ENCODE data around the gene PPDPF. TPM values are rescaled to one million over a fixed set of nuclear protein-coding genes. Genes with fewer than 3 reads are reported as not detected.

Gene PPDPF
- total RNA-seq, 1 donor from 2014 or later, result 159 TPM

DNA sequence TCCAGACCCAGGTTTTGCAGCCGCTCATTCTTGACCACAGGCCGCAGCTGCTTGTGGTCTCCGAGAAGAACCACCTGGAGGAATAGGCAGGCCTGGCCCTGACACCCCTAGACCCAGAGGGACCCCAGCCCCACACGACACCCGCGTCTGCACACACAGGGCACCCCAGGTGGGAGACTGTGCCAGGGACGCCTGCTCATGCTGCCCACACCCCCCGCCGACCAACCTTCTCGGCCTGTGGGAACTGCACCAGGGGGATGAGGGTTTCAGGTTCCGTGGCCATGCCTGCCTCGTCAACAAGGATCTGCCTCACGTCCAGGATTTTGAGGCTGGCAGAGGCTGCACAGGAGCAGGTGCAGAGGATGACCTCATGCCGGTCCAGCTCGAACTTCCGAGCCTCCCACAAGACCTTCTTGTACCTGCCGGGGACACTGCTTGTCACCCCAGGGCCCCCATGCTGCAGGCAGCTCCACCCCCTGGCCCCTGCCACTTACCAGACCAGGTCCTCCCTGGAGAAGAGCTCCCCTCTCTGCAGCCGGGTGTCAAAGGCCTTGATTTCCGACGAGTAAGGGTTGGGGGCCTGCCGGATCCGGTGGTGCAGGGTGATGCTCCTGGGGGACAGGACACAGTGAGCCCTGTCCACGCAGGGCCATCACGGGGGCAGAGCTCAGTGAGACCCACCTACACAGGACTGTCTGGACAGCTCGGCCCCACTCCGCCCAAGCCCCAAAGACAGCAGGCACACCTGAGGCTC, 40.5 kb downstream of the PPDPF start:
- intact Hi-C loops (cut with micrococcal nuclease), result no loop called here

DNA sequence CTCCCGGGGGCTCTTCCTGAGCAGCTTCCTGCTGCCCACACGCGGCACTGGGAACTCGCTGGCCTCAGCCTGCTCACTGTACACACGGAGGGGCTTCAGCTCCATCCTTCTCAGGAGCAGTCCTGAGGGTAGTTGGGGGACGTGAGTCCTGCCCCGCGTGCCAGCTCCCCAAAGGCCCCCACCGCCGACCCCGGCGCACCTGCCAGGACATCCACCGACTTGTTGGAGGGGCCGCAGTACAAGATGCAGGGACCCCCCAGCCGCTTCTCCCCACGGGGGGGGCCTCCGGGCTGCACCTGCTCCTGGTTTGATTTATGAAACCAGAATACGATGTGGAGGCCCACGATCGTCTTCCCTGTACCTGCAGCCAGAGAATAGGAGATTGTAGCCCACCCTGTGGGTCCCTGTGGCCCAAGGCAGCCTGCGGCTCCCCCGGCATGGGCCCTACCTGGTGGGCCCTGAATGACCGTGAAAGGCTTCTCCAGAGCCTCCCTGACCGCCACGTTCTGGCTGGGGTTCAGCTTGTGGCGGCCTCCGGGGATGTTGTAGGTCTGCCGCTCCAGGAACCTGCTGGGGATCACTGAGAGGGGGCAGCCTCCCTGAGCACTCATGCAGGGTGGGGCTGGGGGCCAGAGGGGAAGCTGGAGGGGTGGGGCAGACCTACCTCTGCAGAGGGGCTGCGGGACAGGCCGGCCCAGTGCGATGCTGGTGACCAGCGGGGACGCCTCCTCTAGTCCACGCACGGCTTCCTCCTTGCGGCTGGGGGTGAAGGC, 41.2 kb downstream of the PPDPF start:
- intact Hi-C loops (cut with micrococcal nuclease), result no loop called here

DNA sequence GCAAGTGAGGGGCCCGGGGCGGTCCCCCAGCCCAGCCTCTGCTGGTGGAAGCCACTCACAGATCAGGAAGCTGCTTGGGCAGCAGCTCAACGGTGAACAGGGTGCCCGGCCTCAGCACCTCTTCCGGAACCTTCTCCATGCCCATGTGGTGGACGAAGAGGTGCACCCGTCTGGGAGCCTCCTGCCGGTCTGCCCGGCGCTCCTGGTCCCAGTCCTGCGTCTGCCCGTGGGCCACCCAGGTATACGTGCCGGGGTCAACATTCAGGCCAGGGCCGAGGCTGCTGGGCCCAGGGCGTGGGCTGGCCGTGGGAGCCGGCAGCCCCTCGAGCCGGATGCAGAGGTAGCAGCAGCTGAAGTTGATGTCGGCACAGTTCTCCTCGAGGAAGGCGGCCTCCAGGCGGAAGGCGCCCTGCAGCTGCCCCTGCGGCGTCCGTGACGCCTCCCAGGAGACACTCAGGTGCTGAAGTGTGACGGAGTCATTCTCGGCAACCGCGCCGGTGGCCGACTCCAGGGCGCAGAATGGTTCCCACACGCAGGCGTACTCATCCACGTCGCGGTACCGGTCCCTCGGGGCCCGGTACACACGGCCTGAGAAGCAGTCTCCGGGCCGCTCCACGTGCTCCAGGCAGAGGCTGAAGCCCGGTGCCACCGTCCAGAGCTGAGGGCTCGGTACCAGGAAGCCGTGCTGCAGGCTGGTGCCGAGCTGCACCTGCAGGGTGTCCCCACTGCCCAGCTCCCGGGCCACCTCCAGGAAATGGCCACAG, 42.1 kb downstream of the PPDPF start:
- intact Hi-C loops (cut with micrococcal nuclease), result no loop called here

DNA sequence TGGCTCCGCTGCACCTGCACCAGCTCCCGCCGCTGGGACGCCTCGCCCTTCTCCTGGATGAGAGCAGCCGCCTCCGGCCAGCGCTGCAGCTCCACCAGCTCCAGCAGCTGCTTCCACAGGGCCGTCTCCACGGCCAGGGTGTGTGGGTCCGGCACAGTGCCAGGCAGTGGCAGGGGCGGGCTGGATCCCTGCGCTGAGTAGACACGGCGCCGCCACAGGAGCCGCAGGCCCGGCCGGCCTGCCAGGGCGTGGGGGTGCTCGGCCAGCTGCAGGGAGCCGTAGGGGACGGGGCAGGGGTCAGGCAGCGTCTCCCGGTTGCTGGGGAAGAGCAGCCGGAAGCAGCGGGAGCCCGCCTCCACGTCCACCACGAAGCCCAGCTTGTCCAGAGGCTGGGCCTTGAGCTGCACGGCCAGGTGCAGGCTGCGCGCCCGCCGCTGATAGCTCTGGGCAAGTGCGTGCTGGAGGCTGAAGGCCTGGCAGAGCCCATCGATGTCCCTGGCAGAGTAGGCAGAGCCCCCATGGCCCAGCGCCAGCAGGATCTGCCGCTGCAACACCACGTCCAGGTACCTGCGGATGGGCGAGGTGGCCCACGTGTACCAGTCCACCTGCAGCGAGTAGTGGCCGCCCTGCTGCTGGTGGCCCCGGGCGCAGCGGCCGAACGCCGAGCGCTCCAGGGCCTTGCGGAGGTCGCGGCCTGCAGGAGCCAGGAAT, 42.8 kb downstream of the PPDPF start:
- intact Hi-C loops (cut with micrococcal nuclease), result no loop called here

DNA sequence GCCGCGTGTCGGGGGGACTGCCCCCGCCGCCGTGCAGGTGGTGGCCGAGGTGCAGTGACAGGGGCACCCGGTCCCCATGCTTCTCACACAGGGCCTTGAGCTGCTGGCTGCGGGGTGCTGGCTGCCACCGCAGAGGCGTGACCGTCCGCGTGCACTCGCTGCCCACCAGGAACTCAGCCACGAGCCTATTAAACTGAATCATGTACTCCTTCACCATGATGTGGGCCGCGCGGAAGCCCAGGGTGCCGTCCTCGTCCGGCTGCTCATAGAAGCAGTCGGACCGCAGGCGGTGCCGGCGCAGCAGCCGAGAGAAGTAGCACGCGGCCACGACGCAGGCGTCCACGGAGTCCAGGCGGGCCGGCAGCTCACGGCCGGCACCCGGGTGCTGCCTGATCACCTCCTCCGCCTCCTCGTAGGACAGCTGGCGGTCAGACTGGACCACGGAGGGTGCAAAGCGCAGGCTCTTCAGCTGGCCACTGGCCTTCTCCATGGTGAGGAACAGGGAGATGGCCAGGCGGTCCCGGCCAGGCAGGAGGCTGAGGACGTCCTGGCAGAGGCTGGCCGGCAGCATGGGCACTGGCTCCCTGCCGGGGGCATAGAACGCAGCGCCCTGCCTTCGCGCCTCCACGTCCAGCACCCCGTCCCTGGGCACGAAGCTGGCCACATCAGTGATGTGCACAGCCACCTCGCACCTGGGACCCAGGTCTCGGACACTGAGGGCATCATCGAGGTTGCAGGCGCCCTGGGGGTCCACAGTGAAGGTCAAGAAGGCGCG, 43.7 kb downstream of the PPDPF start:
- intact Hi-C loops (cut with micrococcal nuclease), result no loop called here

DNA sequence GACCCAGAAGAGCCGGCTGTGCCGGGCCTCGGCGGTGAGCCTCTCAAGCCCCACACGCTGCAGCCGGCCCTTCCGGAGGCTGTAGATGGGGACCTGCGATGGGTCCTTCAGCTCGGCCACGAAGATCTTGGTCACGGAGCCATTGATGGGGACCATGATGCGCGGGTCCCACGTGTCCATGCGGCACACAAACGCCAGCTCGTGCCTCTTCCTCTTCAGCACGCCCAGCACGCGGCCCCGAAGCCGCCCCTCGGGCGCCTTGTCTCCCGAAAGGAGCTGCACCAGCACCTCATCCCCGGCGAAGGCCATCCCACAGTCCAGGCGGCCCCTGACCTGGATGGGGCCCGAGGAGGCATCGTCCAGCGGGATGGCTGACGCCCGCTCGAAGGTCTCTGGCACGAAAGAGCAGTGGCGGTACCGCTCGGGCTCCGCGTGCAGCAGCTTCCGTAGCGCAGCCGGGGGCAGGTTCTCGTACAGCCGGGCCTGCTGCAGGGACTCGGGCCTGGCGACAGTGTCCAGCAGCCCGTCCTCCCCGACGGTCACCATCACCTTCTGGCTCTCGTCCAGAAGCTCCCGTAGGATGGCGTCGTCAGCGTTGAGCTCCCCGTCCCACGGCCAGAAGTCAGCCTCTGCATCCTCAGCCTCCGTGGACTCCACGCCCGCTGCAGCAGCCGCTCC, 44.6 kb downstream of the PPDPF start:
- intact Hi-C loops (cut with micrococcal nuclease), result no loop called here

DNA sequence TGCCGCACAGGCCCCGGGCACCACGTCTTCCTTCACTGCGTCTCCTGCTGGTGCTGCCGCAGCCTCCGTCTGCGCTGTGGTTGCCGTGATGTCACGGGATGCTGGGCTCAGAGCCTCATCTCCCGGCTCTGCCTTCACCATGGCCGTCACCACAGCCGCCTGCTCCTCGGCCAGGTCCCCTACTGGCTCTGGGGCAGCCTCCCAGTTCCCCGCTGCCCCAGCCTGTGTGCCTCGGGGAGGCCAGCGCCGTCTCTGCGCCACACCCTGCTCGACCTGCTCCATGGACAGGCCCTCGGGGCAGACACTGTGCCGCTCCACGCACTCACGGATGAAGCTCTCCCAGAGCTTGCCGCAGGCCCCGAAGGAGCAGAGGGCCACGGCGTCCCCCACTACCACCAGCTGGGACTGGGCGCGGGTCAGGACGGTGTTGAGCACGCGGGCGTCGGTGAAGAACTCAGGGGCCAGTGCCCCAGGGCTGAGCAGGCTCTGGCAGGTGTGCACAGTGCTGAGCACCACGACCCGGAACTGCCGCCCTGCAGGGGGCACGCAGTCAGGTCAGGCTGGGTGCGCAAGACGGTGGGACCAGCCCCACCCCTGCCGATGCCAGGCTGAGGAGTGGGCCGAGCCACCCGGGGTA, 45.3 kb downstream of the PPDPF start:
- intact Hi-C loops (cut with micrococcal nuclease), result no loop called here

DNA sequence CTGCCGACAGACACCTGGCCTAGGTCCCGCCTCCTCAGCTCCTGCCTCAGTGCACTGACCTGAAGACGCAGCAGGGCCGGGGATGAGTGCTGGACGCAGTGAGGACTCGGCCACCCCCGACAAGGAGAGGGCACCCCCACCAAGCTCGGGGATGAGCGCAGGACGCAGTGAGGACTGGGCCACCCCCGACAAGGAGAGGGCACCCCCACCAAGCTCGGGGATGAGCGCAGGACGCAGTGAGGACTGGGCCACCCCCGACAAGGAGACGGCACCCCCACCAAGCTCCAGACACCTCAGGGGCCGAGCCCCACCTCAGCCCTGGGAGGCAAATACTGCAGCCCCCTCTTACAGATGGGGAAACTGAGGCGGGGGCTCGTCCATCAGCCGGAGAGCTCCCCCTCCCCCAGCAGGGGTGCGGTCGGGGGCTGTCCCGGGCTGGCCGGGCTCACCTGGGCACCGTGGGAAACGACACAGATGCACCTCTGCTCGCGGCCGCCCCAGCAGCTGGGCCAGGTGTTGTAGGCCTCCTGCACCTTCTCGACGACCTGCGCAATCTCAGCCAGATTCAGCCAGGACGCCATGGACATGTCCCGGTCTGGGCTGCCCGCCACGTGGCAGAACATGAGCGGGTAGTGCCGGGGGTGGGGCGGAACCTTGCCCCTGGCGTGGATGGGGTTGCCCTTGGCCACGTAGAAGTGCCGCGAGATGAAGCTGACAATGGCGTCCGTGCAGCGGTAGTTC, 46.0 kb downstream of the PPDPF start:
- intact Hi-C loops (cut with micrococcal nuclease), result no loop called here

DNA sequence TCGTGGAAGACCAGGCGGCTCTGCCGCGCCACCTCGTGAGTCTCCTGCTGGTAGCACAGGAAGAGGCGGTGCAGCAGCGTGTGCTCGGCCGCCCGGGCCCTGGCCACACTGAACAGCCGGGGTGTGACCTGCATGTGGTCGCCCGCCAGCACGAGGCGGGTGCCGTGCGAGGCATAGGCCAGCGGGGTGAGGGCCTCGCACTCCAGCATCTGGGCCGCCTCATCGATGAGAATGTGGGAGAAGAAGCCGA, 46.5 kb downstream of the PPDPF start:
- intact Hi-C loops (cut with micrococcal nuclease), result no loop called here

DNA sequence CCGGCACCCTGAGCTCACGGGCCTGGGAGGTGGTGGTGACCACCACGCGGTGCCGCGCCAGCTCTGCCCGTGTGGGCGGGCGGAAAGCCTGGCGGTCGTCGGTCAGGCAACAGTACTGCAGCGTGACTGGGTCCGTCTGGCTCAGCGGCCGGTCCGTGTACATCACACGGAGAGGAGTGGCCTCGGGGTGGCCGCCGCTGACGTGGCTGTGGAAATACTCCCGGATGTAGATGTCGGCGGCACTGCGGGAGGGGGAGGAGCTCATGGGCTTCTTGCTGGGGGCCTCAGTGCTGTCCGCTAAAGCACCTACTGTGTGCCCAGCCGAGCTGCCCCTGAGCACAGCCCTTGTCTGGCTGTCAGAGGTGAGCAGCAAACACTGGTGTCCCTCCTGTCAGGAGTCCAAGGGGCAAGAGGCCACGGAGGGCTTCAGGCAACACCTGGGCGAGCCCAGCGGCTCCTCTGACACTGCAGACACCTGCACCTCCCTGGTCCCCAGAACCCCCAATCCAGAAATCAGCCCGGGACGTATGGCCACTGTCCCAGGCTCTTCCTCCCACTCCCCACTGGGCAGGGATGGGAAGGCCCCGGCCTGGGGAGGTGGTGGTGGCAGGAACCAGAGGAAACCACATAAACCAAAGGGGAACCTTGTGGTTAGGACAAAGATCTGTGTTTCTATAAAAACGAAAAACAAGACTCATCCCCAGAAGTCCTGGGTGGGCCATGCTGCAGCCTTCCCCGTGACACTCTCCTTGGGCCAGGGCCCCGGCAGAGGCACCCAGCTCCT, 47.0 kb downstream of the PPDPF start:
- intact Hi-C loops (cut with micrococcal nuclease), result no loop called here

DNA sequence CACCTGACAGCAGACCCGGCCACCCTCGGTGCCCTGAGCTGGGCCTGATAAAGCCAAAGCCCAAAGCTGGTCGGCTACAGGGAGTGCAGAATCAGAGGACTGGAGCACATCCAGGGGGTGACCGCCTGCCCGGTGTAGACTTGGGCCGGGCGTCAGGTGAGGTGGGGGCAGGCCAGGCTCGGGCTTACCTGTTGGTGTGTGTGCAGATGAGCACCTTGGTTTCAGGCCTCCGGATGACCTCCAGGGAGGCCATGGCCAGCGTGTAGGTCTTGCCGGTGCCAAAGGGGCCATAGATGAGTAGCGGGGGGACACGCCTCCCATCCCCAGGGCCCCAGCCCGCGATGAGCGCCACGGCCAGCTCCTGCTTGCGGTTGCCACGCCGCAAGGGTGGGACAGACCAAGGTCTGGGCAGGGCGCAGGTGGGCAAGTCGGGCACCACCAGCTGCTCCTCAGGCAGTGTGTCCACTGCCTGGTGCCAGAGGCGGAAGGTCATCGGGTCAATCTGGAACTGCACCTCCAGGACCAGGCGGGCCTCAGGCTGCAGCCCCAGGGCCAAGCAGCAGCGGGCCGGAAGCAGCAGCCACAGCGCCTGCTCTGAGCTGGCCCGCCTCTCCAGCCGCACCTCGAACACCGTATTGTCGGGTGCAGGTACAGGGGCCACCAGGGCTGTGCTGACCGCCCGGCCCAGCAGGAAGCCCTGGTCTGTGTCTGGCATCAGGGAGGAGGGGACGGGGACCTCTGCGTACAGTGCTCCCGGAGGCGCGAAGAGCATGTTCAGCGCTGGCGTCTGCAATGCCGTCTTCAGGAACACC, 47.8 kb downstream of the PPDPF start:
- intact Hi-C loops (cut with micrococcal nuclease), result no loop called here

DNA sequence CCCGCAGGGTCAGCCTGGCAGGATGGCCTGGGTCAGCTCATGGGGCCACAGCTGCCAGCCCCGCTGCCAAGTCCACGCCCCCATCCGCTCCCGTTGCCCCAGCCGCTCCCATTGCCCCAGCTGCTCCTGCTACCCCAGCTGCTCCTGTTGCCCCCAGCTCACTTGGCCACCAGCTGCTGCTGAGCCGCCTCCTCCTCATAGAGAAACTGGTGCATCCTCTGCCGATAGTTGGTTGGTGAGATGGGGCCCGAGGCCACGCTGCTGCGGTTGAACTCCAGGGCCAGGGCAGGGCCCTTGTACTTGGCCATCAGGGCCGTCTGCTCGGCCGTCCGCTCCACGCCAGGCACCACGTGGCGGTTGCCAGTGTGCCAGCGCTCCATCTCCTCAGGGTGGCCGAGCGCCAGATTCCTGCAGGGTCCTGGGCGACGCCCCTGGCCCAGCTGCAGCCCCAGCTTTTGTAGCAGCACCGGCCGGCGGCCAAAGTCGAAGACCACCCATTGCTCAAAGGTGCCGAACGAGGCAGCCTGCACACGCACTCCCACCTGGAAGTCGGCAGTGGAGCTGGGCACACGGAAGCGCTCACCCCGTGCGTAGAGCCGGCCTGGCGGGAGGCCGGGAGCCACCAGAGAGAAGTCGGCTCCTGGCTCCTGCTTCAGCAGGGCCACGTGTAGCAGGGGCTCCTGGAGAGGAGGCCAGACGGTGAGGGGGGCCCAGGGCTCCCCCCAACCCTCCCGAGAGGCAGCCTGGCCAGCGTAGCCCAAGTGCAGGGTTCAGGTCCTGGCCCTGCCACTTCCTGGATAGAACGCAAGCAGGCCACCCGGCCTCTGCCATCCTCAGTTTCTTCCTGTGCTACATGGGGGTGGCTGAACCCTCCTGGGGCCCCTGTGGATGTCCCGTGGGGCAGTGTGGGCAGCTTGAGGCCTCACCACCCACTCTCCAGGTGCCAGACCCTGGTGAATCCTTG, 48.7 kb downstream of the PPDPF start:
- intact Hi-C loops (cut with micrococcal nuclease), result no loop called here

DNA sequence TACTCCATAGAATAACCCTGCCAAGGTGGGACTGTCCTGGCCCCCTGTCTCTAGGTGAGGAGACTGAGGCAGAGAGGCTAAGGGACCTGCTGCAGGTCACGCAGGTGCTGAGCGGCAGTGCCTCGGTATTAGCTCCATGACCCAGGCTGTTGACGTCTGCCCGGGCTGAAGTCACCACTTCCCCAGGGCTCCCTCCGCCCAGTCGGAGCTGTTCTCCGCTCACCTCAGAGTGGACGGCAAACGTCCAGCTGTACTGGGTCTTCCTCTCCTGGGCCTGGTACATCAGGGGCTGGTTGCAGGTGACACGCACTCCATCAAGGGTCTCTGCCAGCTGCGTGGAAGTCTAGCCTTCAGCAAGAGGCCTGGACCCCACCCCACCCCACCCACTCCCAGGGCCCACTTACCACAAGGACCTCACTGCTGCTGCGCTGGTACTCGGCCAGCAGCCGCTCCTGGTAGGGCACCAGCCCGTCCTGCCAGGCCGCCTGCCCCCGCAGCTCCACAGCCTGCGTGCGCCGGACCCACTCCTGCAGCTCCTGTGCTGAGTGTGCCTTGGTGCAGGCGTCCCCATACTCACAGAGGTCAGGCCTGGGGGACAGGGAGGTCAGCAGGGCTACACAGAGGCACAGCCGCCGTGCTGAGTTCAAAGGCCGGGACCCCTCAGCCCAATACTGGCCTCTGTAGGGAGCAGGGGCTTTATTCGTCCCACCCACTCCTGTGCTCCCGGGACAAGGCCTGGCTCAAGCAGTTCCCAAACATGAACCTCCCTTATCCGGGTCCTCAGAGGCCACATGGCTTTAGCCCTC, 49.9 kb downstream of the PPDPF start:
- intact Hi-C loops (cut with micrococcal nuclease), result loop anchor here (5.0 to 10.0 kb wide), 2 partner anchors 33 to 54 kb away; partner anchors contain the start of genes GMEB2 and PTK6

DNA sequence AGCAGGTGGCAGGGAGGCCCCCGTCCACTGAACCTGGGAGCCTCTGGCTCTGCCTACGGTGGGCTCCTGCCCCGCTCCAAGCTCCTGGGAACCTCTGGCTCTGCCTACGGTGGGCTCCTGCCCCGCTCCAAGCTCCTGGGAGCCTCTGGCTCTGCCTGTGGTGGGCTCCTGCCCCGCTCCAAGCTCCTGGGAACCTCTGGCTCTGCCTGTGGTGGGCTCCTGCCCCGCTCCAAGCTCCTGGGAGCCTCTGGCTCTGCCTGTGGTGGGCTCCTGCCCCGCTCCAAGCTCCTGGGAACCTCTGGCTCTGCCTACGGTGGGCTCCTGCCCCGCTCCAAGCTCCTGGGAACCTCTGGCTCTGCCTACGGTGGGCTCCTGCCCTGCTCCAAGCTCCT, 50.5 kb downstream of the PPDPF start:
- intact Hi-C loops (cut with micrococcal nuclease), result loop anchor here (5.0 to 10.0 kb wide), 2 partner anchors 34 to 54 kb away; partner anchors contain the start of genes GMEB2 and PTK6
